HL-60 (cell line): ENCODE results near the gene COL23A1.

Experiments
- DNase-seq, 2 experiments: peaks; one replicate each; pipeline ENCODE4 v3.0.0-alpha.2; 2010 to 2020; ENCODE audit warnings: low read depth in 1 of 2, low spot score in 1 of 2
- H3K27ac ChIP-seq: fragments of 250-450 bp; sonication (Bioruptor Pico); replicated peaks from 2 replicates; pipeline ENCODE4 v1.5.1; 2020; ENCODE audit warnings: mild to moderate bottlenecking, moderate library complexity
- H3K27me3 ChIP-seq: fragments of 250-450 bp; sonication (Bioruptor Pico); 2 replicates; pipeline ENCODE4 v1.5.1; 2021; ENCODE audit warnings: mild to moderate bottlenecking, moderate library complexity; ENCODE audit not compliant: insufficient read depth, poor library complexity, severe bottlenecking
- H3K4me3 ChIP-seq: replicated peaks from 2 replicates; pipeline ENCODE4 v1.5.1; 2011; ENCODE audit warnings: mild to moderate bottlenecking, control low read depth, low read length; ENCODE audit not compliant: insufficient read depth
- GABPA ChIP-seq: IDR thresholded peaks from 2 replicates; pipeline ENCODE4 v1.6.1; 2012; ENCODE audit warnings: low read depth
- POLR2AphosphoS5 ChIP-seq: IDR thresholded peaks from 2 replicates; pipeline ENCODE4 v1.6.1; 2012; ENCODE audit warnings: low read depth
- SPI1 ChIP-seq: IDR thresholded peaks from 2 replicates; pipeline ENCODE4 v1.6.1; 2012; ENCODE audit warnings: low read depth, mild to moderate bottlenecking, borderline replicate concordance
- TF ChIP-seq, protein P1 (sequence below): IDR thresholded peaks from 2 replicates; pipeline ENCODE4 v1.6.1; 2012; ENCODE audit warnings: low read depth; ENCODE audit not compliant: insufficient replicate concordance
- TF ChIP-seq, protein P2 (sequence below): IDR thresholded peaks from one replicate; pipeline ENCODE4 v1.5.1; 2011; ENCODE audit warnings: low read length, control low read depth, inconsistent platforms; ENCODE audit not compliant: insufficient read depth

COL23A1 gene

DNA sequence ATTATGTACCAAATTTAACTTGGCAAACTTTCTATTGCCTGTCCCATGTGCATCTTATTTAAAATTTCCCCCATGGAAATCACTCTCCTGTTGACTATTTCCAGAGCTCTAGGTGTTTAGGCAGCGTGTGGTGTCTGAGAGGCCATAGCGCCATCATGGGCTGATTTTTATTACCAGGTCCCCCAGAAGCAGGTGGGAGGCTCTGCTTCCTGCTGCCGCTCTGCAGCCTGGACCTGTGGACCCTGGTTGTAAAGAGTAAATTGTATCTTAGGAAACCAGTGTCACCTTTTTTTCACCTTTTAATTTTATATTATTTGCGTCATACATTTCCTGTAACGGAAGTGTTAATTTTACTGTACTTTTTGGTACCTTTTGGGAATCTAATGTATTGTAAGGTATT is 379.5 kb downstream of the COL23A1 start:
- no peak for TF ChIP-seq GABPA
- TF ChIP-seq POLR2AphosphoS5, result no peak
- TF ChIP-seq, protein P1, sequence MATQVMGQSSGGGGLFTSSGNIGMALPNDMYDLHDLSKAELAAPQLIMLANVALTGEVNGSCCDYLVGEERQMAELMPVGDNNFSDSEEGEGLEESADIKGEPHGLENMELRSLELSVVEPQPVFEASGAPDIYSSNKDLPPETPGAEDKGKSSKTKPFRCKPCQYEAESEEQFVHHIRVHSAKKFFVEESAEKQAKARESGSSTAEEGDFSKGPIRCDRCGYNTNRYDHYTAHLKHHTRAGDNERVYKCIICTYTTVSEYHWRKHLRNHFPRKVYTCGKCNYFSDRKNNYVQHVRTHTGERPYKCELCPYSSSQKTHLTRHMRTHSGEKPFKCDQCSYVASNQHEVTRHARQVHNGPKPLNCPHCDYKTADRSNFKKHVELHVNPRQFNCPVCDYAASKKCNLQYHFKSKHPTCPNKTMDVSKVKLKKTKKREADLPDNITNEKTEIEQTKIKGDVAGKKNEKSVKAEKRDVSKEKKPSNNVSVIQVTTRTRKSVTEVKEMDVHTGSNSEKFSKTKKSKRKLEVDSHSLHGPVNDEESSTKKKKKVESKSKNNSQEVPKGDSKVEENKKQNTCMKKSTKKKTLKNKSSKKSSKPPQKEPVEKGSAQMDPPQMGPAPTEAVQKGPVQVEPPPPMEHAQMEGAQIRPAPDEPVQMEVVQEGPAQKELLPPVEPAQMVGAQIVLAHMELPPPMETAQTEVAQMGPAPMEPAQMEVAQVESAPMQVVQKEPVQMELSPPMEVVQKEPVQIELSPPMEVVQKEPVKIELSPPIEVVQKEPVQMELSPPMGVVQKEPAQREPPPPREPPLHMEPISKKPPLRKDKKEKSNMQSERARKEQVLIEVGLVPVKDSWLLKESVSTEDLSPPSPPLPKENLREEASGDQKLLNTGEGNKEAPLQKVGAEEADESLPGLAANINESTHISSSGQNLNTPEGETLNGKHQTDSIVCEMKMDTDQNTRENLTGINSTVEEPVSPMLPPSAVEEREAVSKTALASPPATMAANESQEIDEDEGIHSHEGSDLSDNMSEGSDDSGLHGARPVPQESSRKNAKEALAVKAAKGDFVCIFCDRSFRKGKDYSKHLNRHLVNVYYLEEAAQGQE, result no peak
- TF ChIP-seq, protein P2, sequence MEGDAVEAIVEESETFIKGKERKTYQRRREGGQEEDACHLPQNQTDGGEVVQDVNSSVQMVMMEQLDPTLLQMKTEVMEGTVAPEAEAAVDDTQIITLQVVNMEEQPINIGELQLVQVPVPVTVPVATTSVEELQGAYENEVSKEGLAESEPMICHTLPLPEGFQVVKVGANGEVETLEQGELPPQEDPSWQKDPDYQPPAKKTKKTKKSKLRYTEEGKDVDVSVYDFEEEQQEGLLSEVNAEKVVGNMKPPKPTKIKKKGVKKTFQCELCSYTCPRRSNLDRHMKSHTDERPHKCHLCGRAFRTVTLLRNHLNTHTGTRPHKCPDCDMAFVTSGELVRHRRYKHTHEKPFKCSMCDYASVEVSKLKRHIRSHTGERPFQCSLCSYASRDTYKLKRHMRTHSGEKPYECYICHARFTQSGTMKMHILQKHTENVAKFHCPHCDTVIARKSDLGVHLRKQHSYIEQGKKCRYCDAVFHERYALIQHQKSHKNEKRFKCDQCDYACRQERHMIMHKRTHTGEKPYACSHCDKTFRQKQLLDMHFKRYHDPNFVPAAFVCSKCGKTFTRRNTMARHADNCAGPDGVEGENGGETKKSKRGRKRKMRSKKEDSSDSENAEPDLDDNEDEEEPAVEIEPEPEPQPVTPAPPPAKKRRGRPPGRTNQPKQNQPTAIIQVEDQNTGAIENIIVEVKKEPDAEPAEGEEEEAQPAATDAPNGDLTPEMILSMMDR, result no peak
- no peak for TF ChIP-seq SPI1
- no peak overlapping the region for H3K4me3 ChIP-seq
- no peak overlapping the region for H3K27ac ChIP-seq

DNA sequence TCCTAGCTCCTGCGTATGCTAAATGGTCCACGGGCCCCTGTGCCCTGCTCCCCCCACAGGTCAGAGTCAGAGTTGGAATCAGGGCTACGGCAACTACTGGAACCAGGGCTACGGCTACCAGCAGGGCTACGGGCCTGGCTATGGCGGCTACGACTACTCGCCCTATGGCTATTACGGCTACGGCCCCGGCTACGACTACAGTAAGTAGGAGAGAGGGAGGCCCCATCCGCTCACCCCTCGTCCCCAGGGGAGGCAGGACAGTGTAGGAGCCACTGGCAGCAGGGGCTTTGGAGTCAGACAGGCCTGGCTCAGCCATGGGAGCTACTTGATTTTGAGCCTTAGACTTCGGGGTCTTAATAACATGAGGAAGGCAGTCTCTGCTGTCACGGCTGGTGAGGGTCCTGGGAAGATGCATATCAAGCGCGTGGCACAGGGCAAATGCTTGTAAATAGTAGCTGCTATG is 380.1 kb downstream of the COL23A1 start:
- TF ChIP-seq POLR2AphosphoS5 (peak; percentile 55; the same call in 1 of the 2 replicates), SPI1 (no peak)
- no peak for DNase-seq
- Histone ChIP-seq H3K4me3 (no peak overlapping the region), H3K27me3 (no peaks in the 10 kb centered on the region), H3K27ac (no peak overlapping the region)

More for the DNA sequence above, 379.5 kb downstream of the COL23A1 start:
- H3K27me3 ChIP-seq, result no peaks in the 10 kb centered on the region
- DNase-seq, result no peak

DNA sequence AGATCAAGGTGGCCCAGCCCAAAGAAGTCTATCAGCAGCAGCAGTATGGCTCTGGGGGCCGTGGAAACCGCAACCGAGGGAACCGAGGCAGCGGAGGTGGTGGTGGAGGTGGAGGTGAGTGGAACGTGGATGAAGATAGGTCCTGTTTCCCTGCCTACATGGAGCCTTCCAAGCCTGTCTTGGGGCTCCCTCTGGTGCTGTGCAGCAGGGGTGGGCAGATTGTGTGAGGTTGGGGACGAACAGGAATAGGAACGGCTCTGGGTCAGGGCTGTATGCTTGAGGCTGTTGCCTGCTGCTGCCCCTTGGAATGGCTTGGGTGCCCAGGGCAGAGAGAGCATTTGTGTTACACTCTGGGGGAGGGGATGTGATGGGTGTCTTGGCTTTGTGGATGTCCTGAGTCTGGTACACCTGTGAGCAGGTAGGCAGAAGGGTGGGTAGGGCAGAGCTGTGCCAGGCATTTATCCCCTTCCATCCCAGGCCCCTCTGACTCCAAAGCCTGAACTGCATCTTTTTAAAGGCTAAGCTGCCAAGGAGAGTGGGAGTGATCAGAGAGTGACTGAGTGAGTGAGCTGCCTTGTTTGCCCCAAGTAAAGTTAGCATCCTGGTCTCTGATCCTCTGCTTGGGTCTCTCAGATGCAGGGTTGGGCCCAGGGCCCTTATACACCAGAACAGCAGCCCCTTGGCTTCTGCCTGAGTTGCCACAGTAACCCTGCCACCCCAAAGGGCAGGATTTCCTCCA is 380.7 kb downstream of the COL23A1 start:
- Histone ChIP-seq H3K4me3 (no peak overlapping the region), H3K27me3 (no peaks in the 10 kb centered on the region), H3K27ac (no peak overlapping the region)
- no peak for DNase-seq
- 0 out of 2 replicates have a peak, but pooled peaks have one; percentile 33 for TF ChIP-seq POLR2AphosphoS5
- TF ChIP-seq, protein P1, result no peak

DNA sequence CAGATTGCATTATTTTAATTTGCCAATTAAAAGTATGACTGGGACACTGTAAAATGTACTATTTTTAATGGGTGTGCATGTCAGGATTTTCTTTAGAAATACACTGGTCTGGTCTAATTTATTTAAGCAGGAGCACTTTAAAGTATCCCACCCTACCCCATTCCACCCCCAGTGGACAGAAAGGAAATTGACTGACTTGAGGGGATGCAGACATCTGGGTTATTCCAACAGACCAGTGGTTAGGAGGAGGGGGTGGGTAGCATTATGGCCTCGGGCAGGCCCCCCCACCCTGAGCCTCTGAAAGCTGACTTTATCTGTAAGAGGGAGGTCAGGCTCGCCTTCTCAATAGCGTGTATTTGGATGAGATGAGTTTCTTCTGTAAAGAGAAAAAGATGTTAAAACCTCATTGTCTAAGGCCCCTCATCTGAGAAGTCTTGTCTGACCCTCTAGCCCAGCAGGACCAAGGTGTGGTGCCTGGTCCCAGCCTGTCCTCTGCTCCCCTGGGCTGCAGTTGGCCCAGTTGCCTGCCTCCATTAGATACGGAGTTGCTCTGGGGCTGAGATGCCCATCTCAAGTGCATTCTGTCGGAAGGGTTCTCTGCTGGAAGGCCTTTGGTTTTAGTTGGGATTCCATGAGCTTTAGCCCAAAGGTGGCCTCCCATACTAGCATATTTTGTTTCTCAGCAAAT is 381.5 kb downstream of the COL23A1 start:
- no peak for DNase-seq
- Histone ChIP-seq H3K27ac (no peak overlapping the region), H3K4me3 (no peak overlapping the region), H3K27me3 (no peaks in the 10 kb centered on the region)
- no peak for TF ChIP-seq SPI1
- TF ChIP-seq POLR2AphosphoS5, result no peak; the same call in 1 of the 2 replicates
- no peak for TF ChIP-seq GABPA
- TF ChIP-seq, protein P1, result no peak
- TF ChIP-seq, protein P2, result no peak
